ENCODE data around the gene TMIGD2. TPM values are rescaled to one million over a fixed set of nuclear protein-coding genes. Genes with fewer than 3 reads are reported as not detected.

Gene TMIGD2
- total RNA-seq, 2 donors from 2014 or later, result not detected

DNA sequence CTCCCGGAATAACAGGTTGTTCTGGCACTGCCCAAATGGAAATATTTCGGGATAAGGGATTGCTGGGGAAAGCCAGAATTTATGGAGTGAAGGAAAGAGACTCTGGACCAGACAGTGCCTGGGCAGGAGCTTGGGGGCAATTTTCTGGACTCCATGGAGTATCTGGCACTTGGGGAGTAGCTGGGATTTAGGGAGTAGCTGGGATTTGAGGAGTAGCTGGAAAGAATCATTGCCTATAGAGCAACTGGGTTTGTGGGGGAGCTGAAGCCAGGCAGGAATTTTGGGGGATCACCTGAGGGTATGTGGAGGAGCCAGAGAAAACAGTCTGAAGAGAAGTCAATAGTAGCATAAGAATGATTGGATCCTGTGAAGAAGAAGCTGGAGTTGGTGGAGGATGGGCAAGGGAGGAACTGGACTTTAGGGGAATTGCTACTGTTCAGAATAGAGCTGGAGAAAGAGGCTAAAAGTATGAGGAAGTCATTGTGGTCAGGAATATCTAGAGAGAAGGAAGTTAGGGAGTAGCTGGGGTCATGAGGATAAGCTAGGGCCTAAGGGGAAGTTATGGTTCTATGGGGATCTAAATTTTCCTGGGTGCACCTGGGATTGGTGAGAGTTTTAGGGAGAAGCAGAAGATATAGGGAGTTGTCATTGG lies 17.0 kb upstream of the TMIGD2 start:
- Histone ChIP-seq H3K4me1 (replicated peaks) (no peaks in the 10 kb centered on the region), H3K36me3 (no peaks in the 10 kb centered on the region), H3K9me3 (no peaks in the 10 kb centered on the region), H3K4me3 (no peak overlapping the region), H3K27ac (no peak overlapping the region), H3K27me3 (replicated peaks; ENCODE audit: insufficient read depth) (no peaks in the 10 kb centered on the region)
- DNase-seq (ENCODE audit: low spot score), result no peak
- no peak for TF ChIP-seq POLR2A (IDR thresholded peaks at IDR 0.05)
- TF ChIP-seq POLR2AphosphoS5 (IDR thresholded peaks at IDR 0.05), result no peak
- TF ChIP-seq, protein P1, sequence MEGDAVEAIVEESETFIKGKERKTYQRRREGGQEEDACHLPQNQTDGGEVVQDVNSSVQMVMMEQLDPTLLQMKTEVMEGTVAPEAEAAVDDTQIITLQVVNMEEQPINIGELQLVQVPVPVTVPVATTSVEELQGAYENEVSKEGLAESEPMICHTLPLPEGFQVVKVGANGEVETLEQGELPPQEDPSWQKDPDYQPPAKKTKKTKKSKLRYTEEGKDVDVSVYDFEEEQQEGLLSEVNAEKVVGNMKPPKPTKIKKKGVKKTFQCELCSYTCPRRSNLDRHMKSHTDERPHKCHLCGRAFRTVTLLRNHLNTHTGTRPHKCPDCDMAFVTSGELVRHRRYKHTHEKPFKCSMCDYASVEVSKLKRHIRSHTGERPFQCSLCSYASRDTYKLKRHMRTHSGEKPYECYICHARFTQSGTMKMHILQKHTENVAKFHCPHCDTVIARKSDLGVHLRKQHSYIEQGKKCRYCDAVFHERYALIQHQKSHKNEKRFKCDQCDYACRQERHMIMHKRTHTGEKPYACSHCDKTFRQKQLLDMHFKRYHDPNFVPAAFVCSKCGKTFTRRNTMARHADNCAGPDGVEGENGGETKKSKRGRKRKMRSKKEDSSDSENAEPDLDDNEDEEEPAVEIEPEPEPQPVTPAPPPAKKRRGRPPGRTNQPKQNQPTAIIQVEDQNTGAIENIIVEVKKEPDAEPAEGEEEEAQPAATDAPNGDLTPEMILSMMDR (IDR thresholded peaks at IDR 0.05), result no peak
- WGBS, result 98% methylated on average over 2 of the region's 2 CpGs
- intact Hi-C loops (cut with DNase I), result no loop called here

DNA sequence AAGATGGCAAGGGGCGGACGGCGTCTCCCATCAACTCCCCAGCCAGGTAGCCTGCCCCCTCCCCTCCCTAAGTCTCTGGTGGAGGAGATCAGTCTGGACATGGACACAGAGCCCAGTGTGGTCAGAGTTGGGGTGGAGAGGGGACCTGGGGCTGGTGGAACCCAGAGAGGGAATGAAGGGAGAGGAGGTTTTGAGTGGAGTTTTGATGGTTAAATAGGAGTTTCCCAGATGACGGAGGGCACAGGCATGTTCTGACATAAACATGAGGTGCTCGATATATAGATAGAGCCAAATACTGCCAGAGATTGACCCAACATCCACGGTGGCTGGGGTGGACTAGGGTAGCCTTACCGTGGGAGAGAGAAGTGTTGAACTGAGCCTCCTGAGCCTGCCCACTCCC lies 16.3 kb upstream of the TMIGD2 start:
- Histone ChIP-seq H3K9me3 (no peaks in the 10 kb centered on the region), H3K27me3 (replicated peaks; ENCODE audit: insufficient read depth) (no peaks in the 10 kb centered on the region), H3K4me1 (replicated peaks) (no peaks in the 10 kb centered on the region), H3K36me3 (no peaks in the 10 kb centered on the region), H3K27ac (no peak overlapping the region), H3K4me3 (no peak overlapping the region)
- intact Hi-C loops (cut with DNase I), result no loop called here
- TF ChIP-seq POLR2AphosphoS5 (IDR thresholded peaks at IDR 0.05) (no peak), POLR2A (IDR thresholded peaks at IDR 0.05) (no peak)
- TF ChIP-seq, protein P1 (IDR thresholded peaks at IDR 0.05), result no peak
- DNase-seq (ENCODE audit: low spot score), result no peak
- WGBS, result 92% methylated on average over 7 of the region's 7 CpGs

DNA sequence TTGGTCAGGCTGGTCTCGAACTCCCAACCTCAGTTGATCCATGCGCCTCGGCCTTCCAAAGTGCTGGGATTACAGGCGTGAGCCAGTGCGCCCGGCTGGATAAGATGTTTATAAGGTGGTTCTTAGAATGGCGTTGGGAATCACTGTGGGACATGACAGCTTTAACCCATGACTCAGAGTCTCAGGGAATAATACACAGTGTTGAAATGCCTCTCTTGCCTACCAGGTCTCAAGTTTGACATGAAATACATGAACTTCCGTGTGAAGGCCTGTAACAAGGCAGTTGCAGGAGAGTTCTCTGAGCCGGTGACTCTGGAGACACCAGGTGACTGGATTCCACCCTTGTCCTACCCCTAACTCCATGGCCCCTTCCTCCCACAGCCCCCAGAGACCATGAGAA lies 14.8 kb upstream of the TMIGD2 start:
- no peaks in the 10 kb centered on the region for H3K9me3 ChIP-seq
- no peaks in the 10 kb centered on the region for H3K27me3 ChIP-seq (replicated peaks; ENCODE audit: insufficient read depth)
- no peak for TF ChIP-seq POLR2AphosphoS5 (IDR thresholded peaks at IDR 0.05)
- no peak for TF ChIP-seq POLR2A (IDR thresholded peaks at IDR 0.05)
- TF ChIP-seq, protein P1 (IDR thresholded peaks at IDR 0.05), result no peak
- no peak for DNase-seq (ENCODE audit: low spot score)
- H3K27ac ChIP-seq, result no peak overlapping the region
- 93% methylated on average over 9 of the region's 9 CpGs for WGBS
- intact Hi-C loops (cut with DNase I), result no loop called here
- H3K4me1 ChIP-seq (replicated peaks), result no peaks in the 10 kb centered on the region
- no peak overlapping the region for H3K4me3 ChIP-seq
- H3K36me3 ChIP-seq, result no peaks in the 10 kb centered on the region

DNA sequence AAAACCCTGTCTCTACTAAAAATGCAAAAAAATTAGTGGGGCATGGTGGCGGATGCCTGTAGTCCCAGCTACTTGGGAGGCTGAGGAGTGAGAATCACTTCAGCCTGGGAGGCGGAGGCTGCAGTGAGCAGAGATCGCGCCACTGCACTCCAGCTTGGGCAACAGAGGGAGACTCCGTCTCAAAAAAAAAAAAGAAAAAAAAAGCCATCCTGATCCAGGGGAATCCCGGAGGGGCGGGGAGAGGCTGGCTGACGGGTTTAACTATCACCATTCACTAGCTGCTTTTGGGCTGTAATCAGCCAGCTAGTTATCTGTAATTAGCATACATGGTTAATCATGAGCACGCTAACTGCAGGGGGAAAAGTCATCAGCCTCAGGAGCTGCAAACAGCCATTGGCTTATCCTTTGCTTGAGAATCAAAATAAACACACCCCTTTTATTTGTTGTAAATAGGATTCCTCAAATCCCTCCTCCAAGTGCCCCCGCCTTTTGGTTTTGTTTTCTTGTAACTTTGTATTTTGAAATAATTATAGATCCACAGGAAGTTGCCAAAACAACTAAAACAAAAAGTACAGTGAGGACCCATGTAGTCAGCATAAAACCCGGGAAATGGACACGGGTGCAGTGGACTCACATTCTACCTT lies 11.8 kb upstream of the TMIGD2 start:
- intact Hi-C loops (cut with DNase I), result no loop called here
- WGBS, result 36% methylated on average over 12 of the region's 12 CpGs
- DNase-seq (ENCODE audit: low spot score), result no peak
- Histone ChIP-seq H3K4me1 (replicated peaks) (no peaks in the 10 kb centered on the region), H3K4me3 (no peak overlapping the region), H3K27ac (no peak overlapping the region), H3K36me3 (no peaks in the 10 kb centered on the region), H3K9me3 (no peaks in the 10 kb centered on the region), H3K27me3 (replicated peaks; ENCODE audit: insufficient read depth) (no peaks in the 10 kb centered on the region)
- TF ChIP-seq POLR2A (IDR thresholded peaks at IDR 0.05) (no peak), POLR2AphosphoS5 (IDR thresholded peaks at IDR 0.05) (no peak)
- TF ChIP-seq, protein P1 (IDR thresholded peaks at IDR 0.05), result no peak
